ENCODE results near the gene NHEJ1.

NHEJ1 gene

DNA sequence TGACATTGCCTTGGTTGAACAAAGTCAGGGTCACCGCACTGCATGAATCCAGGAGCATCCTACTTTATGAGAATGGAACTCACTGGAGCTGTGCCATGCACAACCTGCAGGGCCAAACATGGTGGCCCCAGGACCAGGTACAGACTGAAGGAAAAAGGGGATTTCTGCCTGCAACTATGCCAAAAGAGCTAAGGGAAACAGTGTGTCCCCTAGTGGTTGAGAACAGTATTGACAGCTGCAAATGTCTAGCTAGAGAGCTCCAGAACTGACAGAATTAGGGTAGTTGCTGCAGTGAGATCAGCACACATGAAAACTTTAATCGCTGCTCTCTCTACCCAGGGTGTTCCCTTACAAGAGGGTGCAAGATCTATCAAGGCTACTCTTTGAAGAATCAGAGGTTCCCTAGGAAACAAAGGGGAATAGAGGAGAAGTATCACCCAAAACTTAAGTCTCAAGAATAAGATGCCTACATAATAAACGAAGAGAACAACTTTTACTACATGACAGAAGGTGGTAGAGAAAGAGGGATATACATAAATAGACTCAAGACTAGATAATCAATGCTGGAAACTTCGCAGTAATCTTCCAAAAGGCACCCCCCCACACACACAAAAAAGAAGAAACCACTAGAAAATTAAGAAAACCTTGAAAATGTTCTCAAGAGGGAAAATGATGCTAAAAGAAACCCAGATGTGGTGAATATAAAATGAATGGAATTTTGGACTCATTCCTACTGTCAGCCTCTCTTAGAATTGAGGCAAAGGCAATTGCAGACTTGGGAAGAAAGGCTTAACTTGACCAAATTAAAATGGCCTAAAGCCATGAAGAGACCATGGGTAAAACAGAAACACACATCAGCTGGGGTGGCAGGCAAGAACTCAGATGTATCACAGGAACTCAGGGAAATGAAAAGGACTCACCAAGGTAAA lies 56.2 kb downstream of the NHEJ1 start:
- TF ChIP-seq POLR2AphosphoS5 (IDR thresholded peaks at IDR 0.05; ENCODE audit: low read depth, low read length) (no peak), SIN3A (IDR thresholded peaks at IDR 0.05; ENCODE audit: borderline replicate concordance, insufficient read depth, low read length) (no peak), TAF1 (IDR thresholded peaks at IDR 0.05; ENCODE audit: borderline replicate concordance, insufficient read depth, low read length) (no peak), FOXP2 (optimal IDR thresholded peaks at IDR 0.05; ENCODE audit: borderline replicate concordance, extremely low read depth, extremely low read length, insufficient read depth) (no peak)
- TF ChIP-seq, protein P1, sequence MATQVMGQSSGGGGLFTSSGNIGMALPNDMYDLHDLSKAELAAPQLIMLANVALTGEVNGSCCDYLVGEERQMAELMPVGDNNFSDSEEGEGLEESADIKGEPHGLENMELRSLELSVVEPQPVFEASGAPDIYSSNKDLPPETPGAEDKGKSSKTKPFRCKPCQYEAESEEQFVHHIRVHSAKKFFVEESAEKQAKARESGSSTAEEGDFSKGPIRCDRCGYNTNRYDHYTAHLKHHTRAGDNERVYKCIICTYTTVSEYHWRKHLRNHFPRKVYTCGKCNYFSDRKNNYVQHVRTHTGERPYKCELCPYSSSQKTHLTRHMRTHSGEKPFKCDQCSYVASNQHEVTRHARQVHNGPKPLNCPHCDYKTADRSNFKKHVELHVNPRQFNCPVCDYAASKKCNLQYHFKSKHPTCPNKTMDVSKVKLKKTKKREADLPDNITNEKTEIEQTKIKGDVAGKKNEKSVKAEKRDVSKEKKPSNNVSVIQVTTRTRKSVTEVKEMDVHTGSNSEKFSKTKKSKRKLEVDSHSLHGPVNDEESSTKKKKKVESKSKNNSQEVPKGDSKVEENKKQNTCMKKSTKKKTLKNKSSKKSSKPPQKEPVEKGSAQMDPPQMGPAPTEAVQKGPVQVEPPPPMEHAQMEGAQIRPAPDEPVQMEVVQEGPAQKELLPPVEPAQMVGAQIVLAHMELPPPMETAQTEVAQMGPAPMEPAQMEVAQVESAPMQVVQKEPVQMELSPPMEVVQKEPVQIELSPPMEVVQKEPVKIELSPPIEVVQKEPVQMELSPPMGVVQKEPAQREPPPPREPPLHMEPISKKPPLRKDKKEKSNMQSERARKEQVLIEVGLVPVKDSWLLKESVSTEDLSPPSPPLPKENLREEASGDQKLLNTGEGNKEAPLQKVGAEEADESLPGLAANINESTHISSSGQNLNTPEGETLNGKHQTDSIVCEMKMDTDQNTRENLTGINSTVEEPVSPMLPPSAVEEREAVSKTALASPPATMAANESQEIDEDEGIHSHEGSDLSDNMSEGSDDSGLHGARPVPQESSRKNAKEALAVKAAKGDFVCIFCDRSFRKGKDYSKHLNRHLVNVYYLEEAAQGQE (IDR thresholded peaks at IDR 0.05; ENCODE audit: insufficient read depth in 1 of 2, low read depth in 2 of 2, low read length in 2 of 2) = no peak

DNA sequence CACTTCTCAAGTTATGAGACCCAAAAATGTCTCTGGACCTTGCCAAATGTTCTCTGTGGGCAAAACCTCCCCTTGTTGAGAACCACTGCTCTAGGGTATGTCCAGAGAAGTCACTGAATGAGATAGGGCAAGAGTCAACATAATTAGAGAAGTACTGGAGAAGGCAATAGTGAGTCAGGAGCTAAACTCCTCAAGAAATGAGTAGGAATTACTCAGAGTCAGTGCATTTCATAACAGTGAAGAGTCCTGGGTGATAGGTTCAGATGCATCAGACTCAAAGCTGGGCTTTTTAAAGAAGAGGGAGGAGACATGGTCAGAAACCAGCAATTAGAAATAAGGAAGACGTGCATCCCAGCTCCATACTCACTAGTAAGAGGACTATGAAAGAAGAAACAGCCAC lies 61.3 kb downstream of the NHEJ1 start:
- TF ChIP-seq FOXP2 (optimal IDR thresholded peaks at IDR 0.05; ENCODE audit: borderline replicate concordance, extremely low read depth, extremely low read length, insufficient read depth) (no peak), TAF1 (IDR thresholded peaks at IDR 0.05; ENCODE audit: borderline replicate concordance, insufficient read depth, low read length) (no peak), POLR2AphosphoS5 (IDR thresholded peaks at IDR 0.05; ENCODE audit: low read depth, low read length) (no peak)

DNA sequence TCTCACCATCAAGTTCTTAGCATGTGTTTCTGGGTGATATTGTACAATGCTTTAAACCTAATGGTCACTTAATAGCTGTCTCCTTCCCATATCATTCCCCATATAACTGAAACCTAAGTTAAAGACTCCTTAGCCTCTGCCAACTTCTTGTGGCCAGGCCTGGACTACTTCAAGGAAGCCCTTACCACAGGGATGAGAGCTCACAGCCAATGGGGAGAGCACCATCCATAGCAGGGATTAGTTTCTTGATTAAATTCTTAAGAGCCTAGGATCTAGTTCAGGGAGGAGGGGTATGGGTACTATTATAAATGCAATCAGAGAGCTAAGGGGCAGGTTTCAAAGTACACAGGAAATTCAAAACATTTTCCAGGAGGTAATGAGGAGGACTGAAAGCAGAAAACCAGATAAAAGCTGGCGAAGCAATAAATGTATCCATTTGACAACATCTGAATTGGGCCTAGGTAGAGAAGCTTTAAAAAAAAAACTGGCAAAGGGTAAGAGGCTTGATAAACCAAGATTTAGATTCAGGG lies 65.1 kb downstream of the NHEJ1 start:
- TF ChIP-seq FOXP2 (optimal IDR thresholded peaks at IDR 0.05; ENCODE audit: borderline replicate concordance, extremely low read depth, extremely low read length, insufficient read depth) = no peak
- TF ChIP-seq, protein P1 (IDR thresholded peaks at IDR 0.05; ENCODE audit: insufficient read depth in 1 of 2, low read depth in 2 of 2, low read length in 2 of 2) = no peak
- no peak for TF ChIP-seq SIN3A (IDR thresholded peaks at IDR 0.05; ENCODE audit: borderline replicate concordance, insufficient read depth, low read length)
- no peak for TF ChIP-seq POLR2AphosphoS5 (IDR thresholded peaks at IDR 0.05; ENCODE audit: low read depth, low read length)
- no peak for TF ChIP-seq TAF1 (IDR thresholded peaks at IDR 0.05; ENCODE audit: borderline replicate concordance, insufficient read depth, low read length)

DNA sequence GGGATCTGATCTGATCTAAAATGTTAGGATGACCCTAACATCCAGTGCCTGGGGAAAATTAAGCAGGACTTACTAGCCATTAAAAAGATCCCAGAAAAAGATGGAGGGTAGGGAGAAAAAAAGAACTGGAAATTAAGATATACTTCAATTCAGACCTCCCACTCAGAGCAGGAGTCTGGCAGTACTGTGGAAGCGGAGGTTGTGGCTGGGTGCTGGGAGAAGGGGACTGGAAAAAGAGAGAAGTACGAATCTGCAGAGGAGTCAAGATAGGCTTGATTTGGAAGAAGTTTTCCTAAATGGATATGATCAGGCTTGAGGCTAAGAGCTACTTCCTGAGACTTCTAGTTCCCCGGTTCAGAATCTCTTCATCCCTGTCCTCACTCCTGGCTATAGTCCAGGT lies 66.4 kb downstream of the NHEJ1 start:
- TF ChIP-seq POLR2AphosphoS5 (IDR thresholded peaks at IDR 0.05; ENCODE audit: low read depth, low read length) (no peak), FOXP2 (optimal IDR thresholded peaks at IDR 0.05; ENCODE audit: borderline replicate concordance, extremely low read depth, extremely low read length, insufficient read depth) (no peak), SIN3A (IDR thresholded peaks at IDR 0.05; ENCODE audit: borderline replicate concordance, insufficient read depth, low read length) (no peak), TAF1 (IDR thresholded peaks at IDR 0.05; ENCODE audit: borderline replicate concordance, insufficient read depth, low read length) (no peak)
- TF ChIP-seq, protein P1 (IDR thresholded peaks at IDR 0.05; ENCODE audit: insufficient read depth in 1 of 2, low read depth in 2 of 2, low read length in 2 of 2) = no peak

DNA sequence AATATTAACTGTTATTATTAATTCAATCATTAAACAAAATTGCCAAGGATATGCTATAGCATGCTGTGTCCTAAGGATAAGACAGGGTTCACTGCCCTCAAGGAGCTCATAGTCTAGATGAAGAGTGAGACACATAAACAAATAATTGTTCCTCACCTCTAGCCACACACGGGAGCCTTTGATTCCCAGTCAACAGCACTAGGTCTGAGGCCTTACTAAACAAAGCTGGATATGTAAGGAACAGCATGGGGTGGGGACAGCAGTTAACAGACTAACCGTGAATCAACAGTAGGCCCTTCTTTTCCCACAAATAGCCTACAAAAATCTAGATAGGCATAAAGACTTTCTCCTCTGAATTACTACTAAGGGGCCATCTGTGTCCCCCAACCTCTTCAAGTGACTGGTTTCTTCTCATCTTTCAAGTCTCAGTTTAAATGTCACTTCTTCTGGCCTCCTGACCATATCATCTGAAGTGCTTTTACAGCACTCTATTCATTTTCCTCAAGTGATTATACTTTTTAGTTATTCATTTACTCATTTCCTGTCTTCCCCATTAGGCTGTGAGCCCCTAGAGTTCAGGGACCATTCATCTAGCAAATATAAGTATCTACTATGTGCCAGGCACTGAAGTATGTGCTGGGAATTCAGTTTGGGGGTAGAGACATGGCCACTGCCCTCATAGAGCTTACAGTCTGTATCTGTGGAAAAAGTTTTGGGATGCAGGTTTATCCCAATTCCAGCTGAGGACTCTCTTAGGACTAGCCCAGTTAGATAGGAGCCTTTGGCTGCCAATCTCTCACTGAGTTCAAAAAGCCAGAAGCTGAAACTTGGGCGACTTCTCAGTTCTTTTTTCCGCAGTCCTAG lies 69.9 kb downstream of the NHEJ1 start:
- TF ChIP-seq TAF1 (IDR thresholded peaks at IDR 0.05; ENCODE audit: borderline replicate concordance, insufficient read depth, low read length) (no peak), POLR2AphosphoS5 (IDR thresholded peaks at IDR 0.05; ENCODE audit: low read depth, low read length) (no peak), SIN3A (IDR thresholded peaks at IDR 0.05; ENCODE audit: borderline replicate concordance, insufficient read depth, low read length) (no peak), FOXP2 (optimal IDR thresholded peaks at IDR 0.05; ENCODE audit: borderline replicate concordance, extremely low read depth, extremely low read length, insufficient read depth) (no peak)
- TF ChIP-seq, protein P1 (IDR thresholded peaks at IDR 0.05; ENCODE audit: insufficient read depth in 1 of 2, low read depth in 2 of 2, low read length in 2 of 2) = no peak
